ENCODE data around the gene SPTLC2. TPM values are rescaled to one million over a fixed set of nuclear protein-coding genes. Genes with fewer than 3 reads are reported as not detected.
A peak's percentile ranks its signal among the peaks of the same experiment; 100 is the strongest.

The SPTLC2 gene
- total and polyA plus RNA-seq, 2 of the 8 experiments (the other 6 are each of a cell fraction or from before 2014, with no cell fraction given) = 8.9 to 35.1 TPM

DNA sequence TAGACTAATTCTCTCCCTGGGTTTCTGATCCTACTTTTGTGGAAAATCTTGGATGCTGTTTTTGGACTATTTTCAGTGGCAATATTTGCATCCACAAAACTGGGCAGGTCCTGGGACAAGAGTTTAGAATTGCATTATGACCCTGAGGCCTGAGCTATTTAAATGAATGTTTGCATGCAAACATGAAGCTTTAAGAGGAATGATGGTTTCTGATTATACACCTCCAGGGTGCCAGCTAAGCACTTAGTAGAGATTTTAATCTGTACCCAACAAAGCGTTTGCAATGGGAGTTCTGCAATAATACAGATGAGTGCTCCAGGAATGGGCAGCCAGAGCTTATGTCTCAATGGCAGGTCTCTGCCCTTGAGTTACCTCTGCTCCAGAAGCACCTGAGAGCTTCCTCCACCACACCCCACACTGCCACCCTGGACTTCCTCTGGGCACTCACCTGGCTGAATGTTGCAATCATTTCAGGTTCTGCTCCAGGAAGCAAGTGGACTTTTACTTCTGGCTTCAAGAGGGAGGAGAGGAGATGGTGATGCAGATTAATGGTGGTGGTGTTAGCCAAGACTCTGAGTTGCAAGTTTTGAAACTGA lies 6.0 kb upstream of the SPTLC2 start:
- FAIRE-seq = no peak
- Histone ChIP-seq H3K23me2 (ENCODE audit: low read depth, low read length) (no peaks in the 10 kb centered on the region; the same call in 1 of the 2 replicates), H2AK5ac (ENCODE audit: low read depth, low read length) (no peak overlapping the region), H2BK20ac (ENCODE audit: low read length) (no peak overlapping the region), H3K79me2 (ENCODE audit: control insufficient read depth in 1 of 2, insufficient read depth in 2 of 2, low read length in 2 of 2) (no peaks in the 10 kb centered on the region), H3K9ac (replicated peaks in 1 of 4; ENCODE audit: extremely low read depth in 1 of 4, low read depth in 3 of 4, low read length in 3 of 4) (no peak overlapping the region), H2BK15ac (ENCODE audit: low read length) (no peak overlapping the region), H2BK120ac (replicated peaks; ENCODE audit: low read depth, low read length) (no peak overlapping the region), H2BK12ac (ENCODE audit: low read depth, low read length) (no peak overlapping the region), H2BK5ac (ENCODE audit: low read depth, low read length) (no peak overlapping the region), H3K14ac (ENCODE audit: insufficient read length) (no peak overlapping the region), H4K5ac (ENCODE audit: insufficient read length, low read depth, low read length) (no peak overlapping the region), H3K4me1 (replicated peaks in 1 of 4; ENCODE audit: control insufficient read depth in 3 of 4, insufficient read depth in 4 of 4, low read length in 3 of 4) (no peaks in the 10 kb centered on the region), H2AFZ (ENCODE audit: low read length) (no peak overlapping the region), H3K27me3 (replicated peaks in 1 of 4; ENCODE audit: control insufficient read depth in 3 of 4, extremely low read depth in 1 of 4, insufficient read depth in 3 of 4, low read length in 3 of 4) (no peaks in the 10 kb centered on the region), H3K4me2 (ENCODE audit: insufficient read depth in 1 of 2, low read depth in 2 of 2, low read length in 2 of 2) (no peak overlapping the region), H4K91ac (replicated peaks; ENCODE audit: insufficient read length, low read length) (no peak overlapping the region), H4K8ac (ENCODE audit: extremely low read depth, insufficient read depth, low read length) (no peak overlapping the region), H3K18ac (ENCODE audit: extremely low read depth, low read length) (no peak overlapping the region), H3K23ac (ENCODE audit: insufficient read length) (no peak overlapping the region), H3K4me3 (ENCODE audit: extremely low read depth in 1 of 4, insufficient read depth in 2 of 4, low read depth in 3 of 4, low read length in 4 of 4) (no peak overlapping the region), H4K20me1 (replicated peaks in 1 of 2; ENCODE audit: control insufficient read depth in 1 of 2, insufficient read depth in 2 of 2, low read length in 2 of 2) (no peaks in the 10 kb centered on the region), H3K4ac (replicated peaks; ENCODE audit: insufficient read length, low read depth, low read length) (no peak overlapping the region), H3K56ac (replicated peaks; ENCODE audit: insufficient read length, low read depth, low read length) (peak overlapping the region; percentile 25), H3K36me3 (ENCODE audit: control insufficient read depth in 2 of 4, insufficient read depth in 4 of 4, low read length in 3 of 4) (no peaks in the 10 kb centered on the region), H3K9me3 (ENCODE audit: insufficient read depth in 2 of 2, low read depth in 1 of 2, low read length in 1 of 2) (no peaks in the 10 kb centered on the region), H3K27ac (ENCODE audit: low read depth, low read length) (no peak overlapping the region), H3K79me1 (ENCODE audit: low read depth, low read length) (no peaks in the 10 kb centered on the region)
- 36% methylated on average over 1 of the region's 1 CpG; no CpG with 5 or more reads in 1 of the 2 experiments for WGBS, 2 experiments (ENCODE audit: extremely low coverage in 1 of 2, insufficient coverage in 1 of 2, insufficient read length in 1 of 2, insufficient replicate concordance in 2 of 2, low coverage in 1 of 2, low lambda C conversion rate in 2 of 2, missing lambda C conversion rate in 1 of 2)
- ChIA-PET POLR2A (ENCODE audit: partially characterized antibody) (no interaction called here), CTCF (ENCODE audit: partially characterized antibody) (no interaction called here)
- TF ChIP-seq PHF8 (conservative IDR thresholded peaks at IDR 0.05; ENCODE audit: low read depth, low read length) (no peak), CHD1 (IDR thresholded peaks at IDR 0.05; ENCODE audit: low read depth, low read length) (no peak), CREB1 (IDR thresholded peaks at IDR 0.05) (no peak), CHD2 (IDR thresholded peaks at IDR 0.05; ENCODE audit: low read length) (no peak), EGR1 (IDR thresholded peaks at IDR 0.05; ENCODE audit: borderline replicate concordance, low read depth, low read length) (no peak), NRF1 (IDR thresholded peaks at IDR 0.05; ENCODE audit: low read depth, low read length) (no peak), TAF1 (IDR thresholded peaks at IDR 0.05; ENCODE audit: low read depth, low read length) (no peak), CBX8 (IDR thresholded peaks at IDR 0.05; ENCODE audit: borderline replicate concordance, low read depth, low read length) (no peak)
- DNase-seq (ENCODE audit: low read depth in 1 of 2, low spot score in 2 of 2) = no peak
